GM12874 (cell line): ENCODE results near the gene BDKRB2.

Experiments
- CTCF ChIP-seq: IDR thresholded peaks from 2 replicates; pipeline ENCODE4 v1.5.1; 2011; ENCODE audit warnings: low read depth, mild to moderate bottlenecking, control low read depth, low read length, moderate library complexity; ENCODE audit not compliant: insufficient read depth

The BDKRB2 gene

GRCh38 chr14:96239711-96240141, 35.1 kb downstream of the BDKRB2 start:
- TF ChIP-seq CTCF: no peak

- no peak for TF ChIP-seq CTCF
These were observed 36.0 kb downstream of the BDKRB2 start for GRCh38 chr14:96240641-96241040.

GRCh38 chr14:96242126-96242525, 37.5 kb downstream of the BDKRB2 start:
- no peak for TF ChIP-seq CTCF

- TF ChIP-seq CTCF: no peak
These were observed 39.1 kb downstream of the BDKRB2 start for GRCh38 chr14:96243785-96244184.

GRCh38 chr14:96245710-96246538, 41.3 kb downstream of the BDKRB2 start:
- no peak for TF ChIP-seq CTCF

- TF ChIP-seq CTCF: no peak
These were observed 41.9 kb downstream of the BDKRB2 start for GRCh38 chr14:96246539-96246847.

- TF ChIP-seq CTCF: no peak
These were observed 42.4 kb downstream of the BDKRB2 start for GRCh38 chr14:96247031-96247430.
